Coronary artery (tissue), 2 donors: ENCODE results near the gene RFTN1.

Experiments
- DNase-seq: peaks from one replicate; pipeline ENCODE4 v3.0.0-alpha.2; 2017; ENCODE audit warnings: low spot score
- H3K27ac ChIP-seq, 2 donors: fragments of 200-600 bp; sonication (generic); one replicate each; pipeline ENCODE4 v1.5.1; 2016 to 2019
- H3K4me3 ChIP-seq: fragments of 200-600 bp; sonication (generic); 2 replicates; pipeline ENCODE4 v1.5.1; 2016; ENCODE audit warnings: mild to moderate bottlenecking, moderate library complexity
- CTCF ChIP-seq: fragments of 200-600 bp; sonication (generic); IDR thresholded peaks from one replicate; pipeline ENCODE4 v1.5.1; 2019; ENCODE audit warnings: antibody characterized with exemption

Gene RFTN1

GRCh38 chr3:16372362-16373292, 140.9 kb downstream of the RFTN1 start:
- no peak for TF ChIP-seq CTCF
- no peak for DNase-seq
- no peak overlapping the region for H3K27ac ChIP-seq
- H3K4me3 ChIP-seq = no peak overlapping the region

GRCh38 chr3:16370872-16371740, 142.4 kb downstream of the RFTN1 start:
- no peak for DNase-seq
- no peak for TF ChIP-seq CTCF
- Histone ChIP-seq H3K27ac (peak overlapping the region in 1 of 2 donors; percentile 49), H3K4me3 (no peak overlapping the region)

GRCh38 chr3:16370503-16370871, 143.0 kb downstream of the RFTN1 start:
- peak overlapping the region in 1 of 2 donors; percentile 7 for H3K27ac ChIP-seq
- no peak for DNase-seq
- no peak overlapping the region for H3K4me3 ChIP-seq
- no peak for TF ChIP-seq CTCF

GRCh38 chr3:16369885-16370284, 143.6 kb downstream of the RFTN1 start:
- no peak for DNase-seq
- TF ChIP-seq CTCF = no peak
- Histone ChIP-seq H3K27ac (no peak overlapping the region), H3K4me3 (no peak overlapping the region)

GRCh38 chr3:16369276-16369675, 144.2 kb downstream of the RFTN1 start:
- Histone ChIP-seq H3K27ac (no peak overlapping the region), H3K4me3 (no peak overlapping the region)
- TF ChIP-seq CTCF = no peak
- no peak for DNase-seq

GRCh38 chr3:16366581-16366980, 146.9 kb downstream of the RFTN1 start:
- Histone ChIP-seq H3K4me3 (no peak overlapping the region), H3K27ac (no peak overlapping the region)
- TF ChIP-seq CTCF = no peak
- DNase-seq = no peak
